Prostate gland (tissue), 2 donors: ENCODE results near the gene VARS2.

Source experiments
- POLR2A ChIP-seq: fragments of 450-650 bp; IDR thresholded peaks from one replicate; pipeline ENCODE4 v1.6.1; 2016; ENCODE audit warnings: antibody characterized with exemption, mild to moderate bottlenecking
- POLR2AphosphoS5 ChIP-seq: sonication (generic); formaldehyde crosslinking; IDR thresholded peaks from one replicate; pipeline ENCODE4 v1.6.1; 2017; ENCODE audit warnings: antibody characterized with exemption
- TF ChIP-seq, protein P1 (sequence below), 4 experiments: fragments of 200-600 bp in 2 of 4; fragments of 450-650 bp in 2 of 4; sonication (generic) in 2 of 4; IDR thresholded peaks; 1 replicate in 3 of 4; 2 replicates in 1 of 4; pipeline ENCODE4 v1.5.1; 2016 to 2019; ENCODE audit warnings: antibody characterized with exemption in 4 of 4, mild to moderate bottlenecking in 2 of 4, moderate library complexity in 2 of 4

DNA sequence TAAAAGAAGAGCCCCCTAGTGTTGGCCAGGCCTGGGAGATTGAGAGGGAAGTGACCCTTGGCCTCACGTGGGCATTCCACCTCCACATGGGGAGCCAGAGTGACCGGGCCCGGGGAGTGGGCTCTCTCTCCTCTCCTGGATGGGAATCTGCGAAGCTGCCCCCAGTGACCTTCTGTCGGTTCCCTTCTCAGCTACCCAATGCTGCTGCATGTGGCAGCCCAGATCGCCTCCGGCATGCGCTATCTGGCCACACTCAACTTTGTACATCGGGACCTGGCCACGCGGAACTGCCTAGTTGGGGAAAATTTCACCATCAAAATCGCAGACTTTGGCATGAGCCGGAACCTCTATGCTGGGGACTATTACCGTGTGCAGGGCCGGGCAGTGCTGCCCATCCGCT, 16.2 kb upstream of the VARS2 start:
- TF ChIP-seq, protein P1, sequence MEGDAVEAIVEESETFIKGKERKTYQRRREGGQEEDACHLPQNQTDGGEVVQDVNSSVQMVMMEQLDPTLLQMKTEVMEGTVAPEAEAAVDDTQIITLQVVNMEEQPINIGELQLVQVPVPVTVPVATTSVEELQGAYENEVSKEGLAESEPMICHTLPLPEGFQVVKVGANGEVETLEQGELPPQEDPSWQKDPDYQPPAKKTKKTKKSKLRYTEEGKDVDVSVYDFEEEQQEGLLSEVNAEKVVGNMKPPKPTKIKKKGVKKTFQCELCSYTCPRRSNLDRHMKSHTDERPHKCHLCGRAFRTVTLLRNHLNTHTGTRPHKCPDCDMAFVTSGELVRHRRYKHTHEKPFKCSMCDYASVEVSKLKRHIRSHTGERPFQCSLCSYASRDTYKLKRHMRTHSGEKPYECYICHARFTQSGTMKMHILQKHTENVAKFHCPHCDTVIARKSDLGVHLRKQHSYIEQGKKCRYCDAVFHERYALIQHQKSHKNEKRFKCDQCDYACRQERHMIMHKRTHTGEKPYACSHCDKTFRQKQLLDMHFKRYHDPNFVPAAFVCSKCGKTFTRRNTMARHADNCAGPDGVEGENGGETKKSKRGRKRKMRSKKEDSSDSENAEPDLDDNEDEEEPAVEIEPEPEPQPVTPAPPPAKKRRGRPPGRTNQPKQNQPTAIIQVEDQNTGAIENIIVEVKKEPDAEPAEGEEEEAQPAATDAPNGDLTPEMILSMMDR (IDR thresholded peaks at IDR 0.05) = no peak
- no peak for TF ChIP-seq POLR2AphosphoS5
- TF ChIP-seq POLR2A = no peak
